Measurements from ENCODE around the gene MASP1. TPM values are rescaled to one million over a fixed set of nuclear protein-coding genes. Genes with fewer than 3 reads are reported as not detected.

Gene MASP1
- total and polyA plus RNA-seq, 2 of the 4 experiments (the other 2 are of a cell fraction), result 13.1 to 16.2 TPM

- Histone ChIP-seq H4K20me1 (ENCODE audit: insufficient read depth, low read length) (no peaks in the 10 kb centered on the region), H4K5ac (ENCODE audit: low read depth, low read length) (peak overlapping the region; percentile 87; the same call in 1 of the 2 replicates), H2AFZ (replicated peaks; ENCODE audit: low read length, poor library complexity) (no peak overlapping the region), H3K56ac (ENCODE audit: extremely low read depth, insufficient read depth, low read length) (no peak overlapping the region), H3K27me3 (ENCODE audit: control insufficient read depth, insufficient read depth, low read length) (no peaks in the 10 kb centered on the region), H2BK120ac (ENCODE audit: low read depth, low read length) (peak overlapping the region; percentile 66), H3K9me3 (ENCODE audit: control insufficient read depth, insufficient read depth, low read length) (0 out of 2 replicates have a peak, but pooled peaks cover 3% of the 10 kb centered on the region), H4K8ac (ENCODE audit: low read depth in 2 of 2, low read length in 2 of 2) (no peak overlapping the region), H2AK9ac (replicated peaks; ENCODE audit: low read depth, low read length, poor library complexity) (no peak overlapping the region), H3K4me2 (ENCODE audit: low read depth, low read length) (no peak overlapping the region), H2BK5ac (ENCODE audit: low read depth, low read length, poor library complexity, severe bottlenecking) (peak overlapping the region; percentile 18), H3K27ac (ENCODE audit: insufficient read depth, low read length) (peak overlapping the region; percentile 69; the same call in 1 of the 2 replicates), H3K4me1 (ENCODE audit: control insufficient read depth, insufficient read depth, low read length) (peaks cover 12% of the 10 kb centered on the region), H3K23ac (ENCODE audit: low read depth, low read length) (no peak overlapping the region; the same call in 1 of the 2 replicates), H3K79me1 (ENCODE audit: low read depth in 1 of 2, low read length in 2 of 2) (no peaks in the 10 kb centered on the region), H3K9ac (ENCODE audit: low read depth, low read length) (no peak overlapping the region), H3K9me1 (ENCODE audit: insufficient read depth, low read length) (0 out of 2 replicates have a peak, but pooled peaks cover 4% of the 10 kb centered on the region), H2BK15ac (ENCODE audit: low read depth, low read length) (no peak overlapping the region), H3K4me3 (ENCODE audit: insufficient read depth, low read depth, low read length) (no peak overlapping the region), H3K14ac (replicated peaks; ENCODE audit: low read depth, low read length) (0 out of 2 replicates have a peak overlapping the region, but pooled peaks have one; percentile 10), H3K4ac (ENCODE audit: low read depth, low read length) (peak overlapping the region; percentile 42; the same call in 1 of the 2 replicates), H3K18ac (ENCODE audit: low read depth, low read length) (peak overlapping the region; percentile 90; the same call in 1 of the 2 replicates), H3K36me3 (ENCODE audit: control insufficient read depth, insufficient read depth, low read length) (no peaks in the 10 kb centered on the region), H4K91ac (ENCODE audit: insufficient read depth, low read depth, low read length) (peak overlapping the region; percentile 27; the same call in 1 of the 2 replicates), H2BK20ac (ENCODE audit: low read depth, low read length) (peak overlapping the region; percentile 54), H2AK5ac (ENCODE audit: low read depth, low read length) (no peak overlapping the region)
- DNase-seq (no peak), ATAC-seq (ENCODE audit: low read depth) (no peak)
- in situ Hi-C loops (cut with MboI; ENCODE audit: low sequenced_read_pairs), result no loop called here
- intact Hi-C loops (cut with micrococcal nuclease), result loop anchor here (1.0 kb wide), 1 partner anchor 75 kb away; no protein-coding TSS in a partner anchor
- no TSS peak for BruUV-seq (replicated peaks)
- WGBS, 2 experiments (ENCODE audit: extremely low coverage in 2 of 2, insufficient read length in 1 of 2), result no CpG with 5 or more reads among the region's 6 CpGs
- CTCF ChIA-PET, result interaction anchor here (0.6 to 2.3 kb wide), 9 partner anchors 14 to 388 kb away, joined by 3 to 7 read pairs (median 4); no protein-coding TSS in a partner anchor
- dilution Hi-C loops (cut with HindIII; ENCODE audit: low sequenced_read_pairs, unreplicated experiment), result no loop called here
- POLR2A ChIA-PET (ENCODE audit: unreplicated experiment), result no interaction called here
- no peak for TF ChIP-seq MXI1 (IDR thresholded peaks at IDR 0.05; ENCODE audit: borderline replicate concordance, low read depth, low read length)
- no peak; the same call in 1 of the 2 replicates for TF ChIP-seq CEBPB (IDR thresholded peaks at IDR 0.05; ENCODE audit: low read depth, low read length)
- no peak for TF ChIP-seq MAFK (IDR thresholded peaks at IDR 0.05; ENCODE audit: low read depth, low read length)
- TF ChIP-seq CHD1 (IDR thresholded peaks at IDR 0.05; ENCODE audit: low read depth, low read length), result no peak
- TF ChIP-seq NFE2L2 (IDR thresholded peaks at IDR 0.05; ENCODE audit: low read depth, low read length), result no peak
- no peak for TF ChIP-seq USF2 (IDR thresholded peaks at IDR 0.05; ENCODE audit: low read depth, low read length)
- no peak for TF ChIP-seq BHLHE40 (IDR thresholded peaks at IDR 0.05; ENCODE audit: low read depth, low read length)
- TF ChIP-seq MAZ (IDR thresholded peaks at IDR 0.05; ENCODE audit: borderline replicate concordance, low read depth, low read length), result no peak
- TF ChIP-seq FOS (IDR thresholded peaks at IDR 0.05; ENCODE audit: low read depth, low read length), result no peak
- no peak for TF ChIP-seq RCOR1 (IDR thresholded peaks at IDR 0.05; ENCODE audit: insufficient replicate concordance, low read length)
- no peak for TF ChIP-seq POLR2A (IDR thresholded peaks at IDR 0.05; ENCODE audit: low read depth, low read length)
- 0 out of 2 replicates have a peak, but pooled peaks have one; percentile 20 for TF ChIP-seq CTCF (conservative IDR thresholded peaks at IDR 0.05; ENCODE audit: low read depth, low read length)
- TF ChIP-seq SMC3 (IDR thresholded peaks at IDR 0.05; ENCODE audit: low read depth, low read length), result no peak
- 0 out of 2 replicates have a peak, but pooled peaks have one; percentile 25 for TF ChIP-seq RAD21 (IDR thresholded peaks at IDR 0.05; ENCODE audit: low read length)
These were observed 3.9 kb upstream of the MASP1 start for GRCh38 chr3:187295316-187296034.

Data from IMR-90 (cell line).